ENCODE measurements around the gene RNU7-1.

DNA sequence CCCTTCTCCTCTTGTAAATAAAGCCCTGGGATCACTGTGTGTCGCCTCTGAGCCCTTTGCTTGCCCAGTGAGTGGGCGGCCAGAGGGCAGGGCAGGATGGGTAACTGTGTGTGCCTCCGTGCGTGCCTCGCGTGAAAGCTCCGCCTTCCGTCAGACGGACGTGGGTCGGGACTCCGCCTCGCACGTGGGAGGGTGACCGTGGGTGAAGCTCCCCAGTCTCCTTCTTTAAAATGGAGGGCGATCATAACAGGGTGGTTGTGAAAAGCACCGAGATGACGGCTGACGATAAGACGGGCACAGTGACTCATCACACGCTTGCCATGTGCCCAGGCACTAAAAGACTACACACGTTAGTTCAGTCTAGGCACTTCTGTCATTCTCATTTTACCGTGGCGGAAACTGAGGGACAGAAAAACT is 17.7 kb downstream of the RNU7-1 start:
- TF ChIP-seq EZH2 (IDR thresholded peaks at IDR 0.05; ENCODE audit: insufficient read depth, poor library complexity, severe bottlenecking) (no peak), EZH2phosphoT487 (IDR thresholded peaks at IDR 0.05; ENCODE audit: insufficient read depth, low read depth) (no peak)
